Activated T-cell treated with anti-CD3 and anti-CD28 coated beads, Interleukin-2, amount 50 U/mL, for 24 hours (primary cell): ENCODE data around the gene SAMSN1.

Experiments
- DNase-seq: peaks from one replicate; pipeline ENCODE4 v3.0.0-alpha.2; 2020
- H3K27ac Mint-ChIP-seq: 2 replicates; pipeline ENCODE4 v1.8.0; 2020; ENCODE audit warnings: mild to moderate bottlenecking, mixed read lengths
- H3K27me3 Mint-ChIP-seq: 2 replicates; pipeline ENCODE4 v1.8.0; 2020; ENCODE audit warnings: mixed read lengths
- H3K36me3 Mint-ChIP-seq: 2 replicates; pipeline ENCODE4 v1.8.0; 2020; ENCODE audit warnings: low read depth, mixed read lengths
- H3K4me1 Mint-ChIP-seq: 2 replicates; pipeline ENCODE4 v1.8.0; 2020; ENCODE audit warnings: low read depth, mixed read lengths
- H3K4me3 Mint-ChIP-seq: 2 replicates; pipeline ENCODE4 v1.8.0; 2020; ENCODE audit warnings: mild to moderate bottlenecking, moderate library complexity, mixed read lengths
- H3K9me3 Mint-ChIP-seq: 2 replicates; pipeline ENCODE4 v1.8.0; 2020; ENCODE audit warnings: mixed read lengths

The SAMSN1 gene

GRCh38 chr21:14469641-14470040, 76.5 kb downstream of the SAMSN1 start:
- H3K9me3 Mint-ChIP-seq = no peaks in the 10 kb centered on the region
- H3K4me1 Mint-ChIP-seq = no peaks in the 10 kb centered on the region
- H3K4me3 Mint-ChIP-seq = no peak overlapping the region
- no peaks in the 10 kb centered on the region for H3K36me3 Mint-ChIP-seq
- no peak for DNase-seq
- no peak overlapping the region for H3K27ac Mint-ChIP-seq
- H3K27me3 Mint-ChIP-seq = no peaks in the 10 kb centered on the region

GRCh38 chr21:14466715-14467114, 79.4 kb downstream of the SAMSN1 start:
- Mint-ChIP-seq H3K4me3 (no peak overlapping the region), H3K36me3 (no peaks in the 10 kb centered on the region)

GRCh38 chr21:14457762-14458161, 88.4 kb downstream of the SAMSN1 start:
- Mint-ChIP-seq H3K4me3 (no peak overlapping the region), H3K4me1 (peaks cover 32% of the 10 kb centered on the region), H3K27me3 (no peaks in the 10 kb centered on the region), H3K36me3 (no peaks in the 10 kb centered on the region), H3K27ac (no peak overlapping the region), H3K9me3 (peaks cover 3% of the 10 kb centered on the region)
- DNase-seq = no peak

More at GRCh38 chr21:14466715-14467114, 79.4 kb downstream of the SAMSN1 start:
- no peak for DNase-seq
- no peaks in the 10 kb centered on the region for H3K27me3 Mint-ChIP-seq
- H3K4me1 Mint-ChIP-seq = peaks cover 5% of the 10 kb centered on the region
- no peaks in the 10 kb centered on the region for H3K9me3 Mint-ChIP-seq
- H3K27ac Mint-ChIP-seq = no peak overlapping the region

GRCh38 chr21:14456911-14457310, 89.2 kb downstream of the SAMSN1 start:
- H3K4me1 Mint-ChIP-seq = peaks cover 41% of the 10 kb centered on the region
- H3K36me3 Mint-ChIP-seq = no peaks in the 10 kb centered on the region
- H3K27ac Mint-ChIP-seq = no peak overlapping the region
- H3K4me3 Mint-ChIP-seq = no peak overlapping the region
- H3K9me3 Mint-ChIP-seq = peaks cover 3% of the 10 kb centered on the region
- H3K27me3 Mint-ChIP-seq = no peaks in the 10 kb centered on the region
- DNase-seq = no peak

- Mint-ChIP-seq H3K9me3 (peaks cover under 1% of the 10 kb centered on the region), H3K36me3 (no peaks in the 10 kb centered on the region), H3K27ac (peak overlapping the region; percentile 85), H3K4me3 (peak overlapping the region; percentile 41), H3K27me3 (no peaks in the 10 kb centered on the region), H3K4me1 (peaks cover 53% of the 10 kb centered on the region)
- no peak for DNase-seq
Measured at GRCh38 chr21:14454016-14455009, 91.8 kb downstream of the SAMSN1 start.

GRCh38 chr21:14453339-14454015, 92.6 kb downstream of the SAMSN1 start:
- Mint-ChIP-seq H3K4me3 (peak overlapping the region; percentile 41), H3K4me1 (peaks cover 56% of the 10 kb centered on the region), H3K36me3 (no peaks in the 10 kb centered on the region), H3K9me3 (no peaks in the 10 kb centered on the region), H3K27me3 (no peaks in the 10 kb centered on the region), H3K27ac (peak overlapping the region; percentile 85)
- DNase-seq = no peak

- no peak for DNase-seq
- Mint-ChIP-seq H3K27ac (peak overlapping the region; percentile 85), H3K4me3 (peak overlapping the region; percentile 41), H3K9me3 (no peaks in the 10 kb centered on the region), H3K27me3 (no peaks in the 10 kb centered on the region), H3K36me3 (no peaks in the 10 kb centered on the region), H3K4me1 (peaks cover 53% of the 10 kb centered on the region)
Measured at GRCh38 chr21:14452727-14453241, 93.3 kb downstream of the SAMSN1 start.

GRCh38 chr21:14452031-14452726, 93.9 kb downstream of the SAMSN1 start:
- Mint-ChIP-seq H3K27ac (peak overlapping the region; percentile 85), H3K4me1 (peaks cover 52% of the 10 kb centered on the region), H3K27me3 (no peaks in the 10 kb centered on the region), H3K36me3 (no peaks in the 10 kb centered on the region), H3K9me3 (no peaks in the 10 kb centered on the region), H3K4me3 (no peak overlapping the region)
- peak; percentile 34 for DNase-seq

- H3K27ac Mint-ChIP-seq = peak overlapping the region; percentile 9
- peaks cover 52% of the 10 kb centered on the region for H3K4me1 Mint-ChIP-seq
- DNase-seq = no peak
Measured at GRCh38 chr21:14451546-14451945, 94.6 kb downstream of the SAMSN1 start.

GRCh38 chr21:14448784-14449183, 97.3 kb downstream of the SAMSN1 start:
- Mint-ChIP-seq H3K9me3 (no peaks in the 10 kb centered on the region), H3K27ac (no peak overlapping the region), H3K4me1 (peaks cover 35% of the 10 kb centered on the region), H3K36me3 (no peaks in the 10 kb centered on the region), H3K27me3 (no peaks in the 10 kb centered on the region), H3K4me3 (no peak overlapping the region)
- DNase-seq = no peak

More at GRCh38 chr21:14451546-14451945, 94.6 kb downstream of the SAMSN1 start:
- Mint-ChIP-seq H3K36me3 (no peaks in the 10 kb centered on the region), H3K4me3 (no peak overlapping the region), H3K27me3 (no peaks in the 10 kb centered on the region), H3K9me3 (no peaks in the 10 kb centered on the region)

GRCh38 chr21:14438211-14438610, 107.9 kb downstream of the SAMSN1 start:
- H3K36me3 Mint-ChIP-seq = no peaks in the 10 kb centered on the region
- no peaks in the 10 kb centered on the region for H3K27me3 Mint-ChIP-seq
- peaks cover 9% of the 10 kb centered on the region for H3K9me3 Mint-ChIP-seq
- H3K27ac Mint-ChIP-seq = no peak overlapping the region
- no peaks in the 10 kb centered on the region for H3K4me1 Mint-ChIP-seq
- H3K4me3 Mint-ChIP-seq = no peak overlapping the region
- DNase-seq = no peak

- Mint-ChIP-seq H3K36me3 (no peaks in the 10 kb centered on the region), H3K4me3 (no peak overlapping the region), H3K4me1 (no peaks in the 10 kb centered on the region), H3K9me3 (peaks cover 9% of the 10 kb centered on the region), H3K27me3 (no peaks in the 10 kb centered on the region), H3K27ac (no peak overlapping the region)
- no peak for DNase-seq
Measured at GRCh38 chr21:14435423-14435822, 110.7 kb downstream of the SAMSN1 start.
